Spleen (tissue), 7 donors: ENCODE results near the gene BATF.
A peak's percentile ranks its signal among the peaks of the same experiment; 100 is the strongest.

Experiments used
- POLR2A ChIP-seq, 3 donors: fragments of 450-650 bp; IDR thresholded peaks; one replicate each; pipeline ENCODE4 v1.5.1; 2017; ENCODE audit warnings: antibody characterized with exemption in 3 of 3, mild to moderate bottlenecking in 1 of 3
- POLR2AphosphoS5 ChIP-seq, 3 donors: sonication (generic); formaldehyde crosslinking; IDR thresholded peaks; one replicate each; pipeline ENCODE4 v1.5.1; 2017; ENCODE audit warnings: antibody characterized with exemption in 3 of 3
- TF ChIP-seq, protein P1 (sequence below), 11 experiments: fragments of 200-600 bp in 7 of 11; fragments of 450-650 bp in 4 of 11; sonication (generic) in 4 of 11; IDR thresholded peaks in 8 of 11; conservative IDR thresholded peaks in 3 of 11; 1 replicate in 7 of 11; 2 replicates in 4 of 11; pipeline versions ENCODE4 v1.4.0 to v1.8.0; 2016 to 2021; ENCODE audit warnings: antibody characterized with exemption in 11 of 11, inconsistent platforms in 4 of 11, mild to moderate bottlenecking in 1 of 11
- donor health status: DM: no; HTN: no; CAD: no; lungs with moderate emphysema.
- donor health status: DM: no; HTN: no; CAD: no.
- donor health status: DM: no; HTN: no; CAD: no.

DNA sequence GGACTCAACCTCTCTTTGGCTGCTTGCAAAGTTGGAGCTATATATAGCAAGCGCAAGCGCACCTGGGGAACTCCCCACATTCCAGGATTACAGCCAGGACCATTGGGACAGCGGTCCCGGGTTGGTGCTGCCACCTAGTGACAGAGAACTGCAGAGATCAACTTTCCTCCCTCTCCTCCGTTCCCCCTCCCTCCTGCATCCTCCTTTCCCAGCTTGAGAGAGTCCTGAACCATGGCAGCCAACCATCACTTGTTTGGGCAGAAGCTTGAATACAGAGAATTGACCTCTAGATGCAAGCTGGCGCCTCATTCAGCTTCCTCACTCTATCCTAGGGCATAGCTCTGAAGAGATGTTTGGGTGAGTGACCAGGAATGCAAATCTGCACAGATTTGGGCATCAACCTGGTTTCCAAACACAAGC lies 38.8 kb downstream of the BATF start:
- TF ChIP-seq POLR2A (IDR thresholded peaks at IDR 0.05) (no peak), POLR2AphosphoS5 (IDR thresholded peaks at IDR 0.05) (peak in 1 of 3 donors; percentile 48)
- TF ChIP-seq, protein P1, sequence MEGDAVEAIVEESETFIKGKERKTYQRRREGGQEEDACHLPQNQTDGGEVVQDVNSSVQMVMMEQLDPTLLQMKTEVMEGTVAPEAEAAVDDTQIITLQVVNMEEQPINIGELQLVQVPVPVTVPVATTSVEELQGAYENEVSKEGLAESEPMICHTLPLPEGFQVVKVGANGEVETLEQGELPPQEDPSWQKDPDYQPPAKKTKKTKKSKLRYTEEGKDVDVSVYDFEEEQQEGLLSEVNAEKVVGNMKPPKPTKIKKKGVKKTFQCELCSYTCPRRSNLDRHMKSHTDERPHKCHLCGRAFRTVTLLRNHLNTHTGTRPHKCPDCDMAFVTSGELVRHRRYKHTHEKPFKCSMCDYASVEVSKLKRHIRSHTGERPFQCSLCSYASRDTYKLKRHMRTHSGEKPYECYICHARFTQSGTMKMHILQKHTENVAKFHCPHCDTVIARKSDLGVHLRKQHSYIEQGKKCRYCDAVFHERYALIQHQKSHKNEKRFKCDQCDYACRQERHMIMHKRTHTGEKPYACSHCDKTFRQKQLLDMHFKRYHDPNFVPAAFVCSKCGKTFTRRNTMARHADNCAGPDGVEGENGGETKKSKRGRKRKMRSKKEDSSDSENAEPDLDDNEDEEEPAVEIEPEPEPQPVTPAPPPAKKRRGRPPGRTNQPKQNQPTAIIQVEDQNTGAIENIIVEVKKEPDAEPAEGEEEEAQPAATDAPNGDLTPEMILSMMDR (IDR thresholded peaks at IDR 0.05 in 8 of 11, conservative IDR thresholded peaks at IDR 0.05 in 3 of 11) = peak; percentile 63 to 90 (median 79)
